ENCODE results near the gene ETHE1. TPM values are rescaled to one million over a fixed set of nuclear protein-coding genes. Genes with fewer than 3 reads are reported as not detected.

The ETHE1 gene
- total RNA-seq (2014; rRNA removed; shearing (Covaris generic)): 1.7 and 5.7 TPM in 2 replicates
- total RNA-seq (2022): 6.2 and 6.4 TPM in 2 replicates
- Bru-seq, nascent RNA: percentile 42 among the genes with signal in this experiment
- BruChase-seq, experiment 1, labeled RNA remaining after a 6-hour chase: percentile 41 among the genes with signal in this experiment
- percentile 37 among the genes with signal in this experiment for BruChase-seq, experiment 2, labeled RNA remaining after a 2-hour chase
- long read RNA-seq, partial matches to known transcripts: 0 of 2 reads
- long read RNA-seq, other reads (novel, unspliced or antisense): 1 of 2 reads

GRCh38 chr19:43526884-43527859, at the start of gene ETHE1:
Gene ETHE1 (minus strand): TSS chr19:43527201. CDS start chr19:43527177, 24 bp downstream.
- intact Hi-C loops (cut with micrococcal nuclease; ENCODE audit: unreplicated experiment): no loop called here
- Histone ChIP-seq H3K9me3 (ENCODE audit: low read length) (no peaks in the 10 kb centered on the region), H3K36me3 (ENCODE audit: insufficient read depth, low read length) (no peaks in the 10 kb centered on the region), H3K4me3 (ENCODE audit: low read depth, low read length, poor library complexity, severe bottlenecking) (peak within 1 kb of the TSS; percentile 62), H3K27ac (ENCODE audit: low read depth, low read length, poor library complexity, severe bottlenecking) (no peak within 1 kb of the TSS), H2AFZ (ENCODE audit: low read length) (peak within 1 kb of the TSS; percentile 27; the same call in 1 of the 2 replicates), H3K79me2 (ENCODE audit: insufficient read depth, low read depth, low read length) (no peaks in the 10 kb centered on the region), H4K20me1 (ENCODE audit: insufficient read depth, low read length) (no peaks in the 10 kb centered on the region), H3K4me2 (ENCODE audit: low read length) (peak within 1 kb of the TSS; percentile 86), H3K4me1 (ENCODE audit: insufficient read depth, low read length, poor library complexity, severe bottlenecking) (peaks cover 18% of the 10 kb centered on the region), H3K9me2 (ENCODE audit: insufficient read depth, low read length) (no peaks in the 10 kb centered on the region)
- BruUV-seq (replicated peaks): no TSS peak
- POLR2A ChIA-PET: interaction anchor here (0.7 kb wide), 1 partner anchor 158 kb away, joined by 4 read pairs; no protein-coding TSS in a partner anchor
- DNase-seq (ENCODE audit: low spot score): peak; percentile 42
- CTCF ChIA-PET (ENCODE audit: unreplicated experiment): no interaction called here
- TF ChIP-seq CTCF (conservative IDR thresholded peaks at IDR 0.05; ENCODE audit: low read length): no peak
- no peak for TF ChIP-seq EZH2phosphoT487 (IDR thresholded peaks at IDR 0.05; ENCODE audit: borderline replicate concordance, low read depth, low read length)

- peak overlapping the region; percentile 78 for H3K4me2 ChIP-seq (ENCODE audit: low read length)
- BruUV-seq (replicated peaks): no TSS peak
- H3K79me2 ChIP-seq (ENCODE audit: insufficient read depth, low read depth, low read length): peaks cover 11% of the 10 kb centered on the region; the same call in 1 of the 2 replicates
- DNase-seq (ENCODE audit: low spot score): no peak
- no peaks in the 10 kb centered on the region for H3K9me2 ChIP-seq (ENCODE audit: insufficient read depth, low read length)
- H3K27ac ChIP-seq (ENCODE audit: low read depth, low read length, poor library complexity, severe bottlenecking): no peak overlapping the region
- H3K9me3 ChIP-seq (ENCODE audit: low read length): no peaks in the 10 kb centered on the region
- peaks cover 15% of the 10 kb centered on the region for H3K4me1 ChIP-seq (ENCODE audit: insufficient read depth, low read length, poor library complexity, severe bottlenecking)
- no peak for TF ChIP-seq CTCF (conservative IDR thresholded peaks at IDR 0.05; ENCODE audit: low read length)
- no peak for TF ChIP-seq EZH2phosphoT487 (IDR thresholded peaks at IDR 0.05; ENCODE audit: borderline replicate concordance, low read depth, low read length)
- ChIA-PET POLR2A (interaction anchor here (1.0 kb wide), 1 partner anchor 8 kb away, joined by 4 read pairs; no protein-coding TSS in a partner anchor), CTCF (ENCODE audit: unreplicated experiment) (no interaction called here)
- no peaks in the 10 kb centered on the region for H4K20me1 ChIP-seq (ENCODE audit: insufficient read depth, low read length)
- peak overlapping the region; percentile 96 for H2AFZ ChIP-seq (ENCODE audit: low read length)
- intact Hi-C loops (cut with micrococcal nuclease; ENCODE audit: unreplicated experiment): loop anchor here (1.0 kb wide), 1 partner anchor 20 kb away; the partner anchor contains the start of genes IRGQ and ZNF576
- H3K36me3 ChIP-seq (ENCODE audit: insufficient read depth, low read length): peaks cover 10% of the 10 kb centered on the region
- H3K4me3 ChIP-seq (ENCODE audit: low read depth, low read length, poor library complexity, severe bottlenecking): peak overlapping the region; percentile 89
Observed at GRCh38 chr19:43575955-43576878, 49.2 kb upstream of the ETHE1 start.

Measured in OCI-LY7 (cell line).